GM12874 (cell line): Measurements from ENCODE around the gene DOCK9.

Experiments
- CTCF ChIP-seq: IDR thresholded peaks from 2 replicates; pipeline ENCODE4 v1.5.1; 2011; ENCODE audit warnings: low read depth, mild to moderate bottlenecking, control low read depth, low read length, moderate library complexity; ENCODE audit not compliant: insufficient read depth

Gene DOCK9

DNA sequence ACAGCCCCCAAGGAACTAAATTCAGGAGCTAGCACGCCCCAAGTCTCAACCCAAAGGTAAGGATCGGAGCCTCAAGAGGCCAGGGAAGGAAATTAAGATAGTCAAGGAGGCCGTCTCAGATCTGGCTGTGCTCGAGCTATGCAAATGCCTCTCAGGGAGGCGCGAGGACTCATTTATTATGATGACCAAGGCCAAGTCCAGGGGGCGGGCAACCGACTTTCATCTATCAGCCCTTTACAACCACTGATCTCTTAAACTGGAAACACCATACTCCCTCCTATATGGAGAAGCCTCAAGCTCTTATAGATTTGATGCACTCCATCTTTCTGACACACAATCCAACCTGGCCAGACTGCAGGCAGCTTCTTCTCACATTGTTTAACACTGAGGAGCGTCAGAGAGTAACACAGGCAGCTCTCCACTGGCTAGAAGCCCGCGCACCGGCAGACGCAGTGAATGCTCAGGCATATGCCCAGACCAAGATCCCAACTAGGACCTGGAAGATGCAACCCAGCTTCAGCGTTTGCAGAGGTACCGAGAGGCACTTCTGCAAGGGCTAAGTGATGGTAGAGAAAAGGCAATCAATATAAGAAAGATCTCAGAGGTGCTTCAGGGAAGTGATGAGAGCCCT is 215.8 kb downstream of the DOCK9 start:
- TF ChIP-seq CTCF, result no peak

GRCh38 chr13:98761126-98761985 is 216.5 kb downstream of the DOCK9 start:
- TF ChIP-seq CTCF, result no peak

DNA sequence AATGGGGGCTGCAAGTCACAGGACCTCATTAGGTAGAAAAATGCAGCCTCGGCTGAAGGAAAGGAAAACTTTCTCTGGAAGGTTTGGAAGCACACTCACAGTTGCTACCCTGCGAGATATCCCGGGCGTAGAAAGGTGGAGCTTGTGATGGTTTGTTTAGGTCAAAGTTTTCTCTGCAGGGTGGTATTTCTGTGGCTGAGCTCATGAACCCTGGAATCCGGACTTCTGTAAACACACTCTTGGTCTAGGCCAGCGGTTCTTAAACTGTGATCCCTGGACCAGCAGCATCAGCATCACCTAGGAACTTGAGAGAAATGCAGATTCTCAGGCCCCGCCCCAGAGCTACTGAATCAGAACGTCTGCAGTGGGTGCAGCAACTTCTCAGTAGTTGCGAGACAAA is 222.1 kb downstream of the DOCK9 start:
- TF ChIP-seq CTCF, result no peak

DNA sequence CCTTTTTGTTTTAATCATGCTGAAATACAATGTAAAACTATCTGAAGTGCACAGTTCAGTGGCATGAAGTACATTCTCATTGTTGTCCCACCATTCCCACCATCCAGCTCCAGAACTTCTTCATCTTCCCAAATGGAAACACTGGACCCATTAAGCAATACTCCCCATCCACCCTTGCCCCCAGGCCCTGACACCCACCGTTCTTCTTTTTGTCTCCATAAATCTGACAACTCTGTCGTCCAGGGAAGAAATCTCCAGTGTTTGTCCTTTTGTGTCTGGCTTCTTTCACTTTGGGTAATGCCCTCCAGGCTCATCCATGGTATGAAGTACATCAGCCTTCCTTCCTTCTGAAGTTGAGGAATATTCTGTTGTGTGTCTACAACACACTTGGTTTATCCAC is 222.7 kb downstream of the DOCK9 start:
- TF ChIP-seq CTCF, result no peak

- TF ChIP-seq CTCF, result no peak
These were observed 225.2 kb downstream of the DOCK9 start, which contains the start of gene SLC15A1 for GRCh38 chr13:98752467-98753290. Gene SLC15A1, minus strand, starts transcription at chr13:98752672. Its CDS starts 74 bp downstream, at chr13:98752598.

GRCh38 chr13:98751861-98752466 is 225.9 kb downstream of the DOCK9 start:
- TF ChIP-seq CTCF, result no peak
